ENCODE measurements around the gene C10orf67. TPM values are rescaled to one million over a fixed set of nuclear protein-coding genes. Genes with fewer than 3 reads are reported as not detected.
"Not testable (repeated sequence)": the region's sequence is repeated elsewhere in the genome, so short reads cannot be mapped to it uniquely, and the experiment has no call there.

The C10orf67 gene
- total RNA-seq (0.05 TPM), polyA plus RNA-seq (0.16 TPM)
- long read RNA-seq, donor 1: 0 reads
- long read RNA-seq, donor 2: 0 reads
- long read RNA-seq, donor 3: 0 reads
- long read RNA-seq, donor 4: 0 reads
- long read RNA-seq, donor 5: 0 reads
- long read RNA-seq, donor 6: 0 reads
- long read RNA-seq, donor 7: 0 reads
- long read RNA-seq, donor 8: 0 reads
- long read RNA-seq, donor 9: 0 reads
- long read RNA-seq, donor 10: 0 reads

- DNase-seq (ENCODE audit: low read depth in 6 of 9, low spot score in 9 of 9): no peak
- Histone ChIP-seq H3K36me3 (ENCODE audit: control insufficient read depth in 2 of 2, insufficient read depth in 2 of 2, low read length in 1 of 2) (no peaks in the 10 kb centered on the region), H3K4me3 (ENCODE audit: low read length in 2 of 2) (peak within 1 kb of the TSS; percentile 14 to 16), H3K27me3 (ENCODE audit: control insufficient read depth in 2 of 2, insufficient read depth in 1 of 2, low read length in 1 of 2) (peaks cover 15 to 43% of the 10 kb centered on the region in 2 donors), H3K9me3 (ENCODE audit: control insufficient read depth in 2 of 2, insufficient read depth in 1 of 2, low read length in 1 of 2) (no peaks in the 10 kb centered on the region), H3K27ac (ENCODE audit: low read depth in 1 of 2, low read length in 1 of 2) (no peak within 1 kb of the TSS), H3K4me1 (ENCODE audit: control insufficient read depth in 2 of 2, insufficient read depth in 2 of 2, low read length in 2 of 2) (peaks cover 0 to 3% of the 10 kb centered on the region in 2 donors)
- WGBS: 4% methylated on average over 31 of the region's 31 CpGs
Measured at GRCh38 chr10:23344241-23344841, at the start of gene C10orf67. Gene C10orf67, minus strand, starts transcription at chr10:23344797. Its CDS starts 23 bp downstream, at chr10:23344774.

DNA sequence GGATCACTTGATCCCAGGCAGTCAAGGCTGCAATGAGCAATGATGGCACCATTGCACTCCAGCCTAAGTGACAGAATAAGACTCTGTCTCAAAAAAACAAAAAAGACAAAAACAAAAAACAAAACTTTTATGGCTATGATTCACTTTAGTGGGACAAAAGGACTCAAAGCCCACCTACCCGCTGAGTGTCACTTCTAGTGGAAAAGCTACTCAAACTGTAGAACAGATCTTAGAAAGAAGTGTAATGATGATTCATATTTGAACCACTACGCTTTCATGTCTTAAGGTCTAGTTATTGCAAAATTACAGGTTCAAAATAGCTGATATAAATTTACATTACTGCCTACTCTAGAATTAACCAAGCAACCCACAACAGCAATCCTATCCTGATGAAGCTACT is 47.2 kb upstream of the C10orf67 start:
- Histone ChIP-seq H3K4me3 (ENCODE audit: low read length in 2 of 2) (no peak overlapping the region), H3K27ac (ENCODE audit: low read depth in 1 of 2, low read length in 1 of 2) (no peak overlapping the region), H3K36me3 (ENCODE audit: control insufficient read depth in 2 of 2, insufficient read depth in 2 of 2, low read length in 1 of 2) (no peaks in the 10 kb centered on the region), H3K27me3 (ENCODE audit: control insufficient read depth in 2 of 2, insufficient read depth in 1 of 2, low read length in 1 of 2) (no peaks in the 10 kb centered on the region), H3K4me1 (ENCODE audit: control insufficient read depth in 2 of 2, insufficient read depth in 2 of 2, low read length in 2 of 2) (no peaks in the 10 kb centered on the region), H3K9me3 (ENCODE audit: control insufficient read depth in 2 of 2, insufficient read depth in 1 of 2, low read length in 1 of 2) (no peaks in the 10 kb centered on the region)
- 94% methylated on average over 2 of the region's 2 CpGs for WGBS
- no peak for DNase-seq (ENCODE audit: low read depth in 6 of 9, low spot score in 9 of 9)

GRCh38 chr10:23390809-23391208 is 46.2 kb upstream of the C10orf67 start:
- no peaks in the 10 kb centered on the region for H3K4me1 ChIP-seq (ENCODE audit: control insufficient read depth in 2 of 2, insufficient read depth in 2 of 2, low read length in 2 of 2)
- no peaks in the 10 kb centered on the region for H3K27me3 ChIP-seq (ENCODE audit: control insufficient read depth in 2 of 2, insufficient read depth in 1 of 2, low read length in 1 of 2)
- no peaks in the 10 kb centered on the region for H3K36me3 ChIP-seq (ENCODE audit: control insufficient read depth in 2 of 2, insufficient read depth in 2 of 2, low read length in 1 of 2)
- 95% methylated on average over 4 of the region's 4 CpGs for WGBS
- H3K9me3 ChIP-seq (ENCODE audit: control insufficient read depth in 2 of 2, insufficient read depth in 1 of 2, low read length in 1 of 2): no peaks in the 10 kb centered on the region
- no peak overlapping the region for H3K4me3 ChIP-seq (ENCODE audit: low read length in 2 of 2)
- no peak for DNase-seq (ENCODE audit: low read depth in 6 of 9, low spot score in 9 of 9)
- no peak overlapping the region for H3K27ac ChIP-seq (ENCODE audit: low read depth in 1 of 2, low read length in 1 of 2)

DNA sequence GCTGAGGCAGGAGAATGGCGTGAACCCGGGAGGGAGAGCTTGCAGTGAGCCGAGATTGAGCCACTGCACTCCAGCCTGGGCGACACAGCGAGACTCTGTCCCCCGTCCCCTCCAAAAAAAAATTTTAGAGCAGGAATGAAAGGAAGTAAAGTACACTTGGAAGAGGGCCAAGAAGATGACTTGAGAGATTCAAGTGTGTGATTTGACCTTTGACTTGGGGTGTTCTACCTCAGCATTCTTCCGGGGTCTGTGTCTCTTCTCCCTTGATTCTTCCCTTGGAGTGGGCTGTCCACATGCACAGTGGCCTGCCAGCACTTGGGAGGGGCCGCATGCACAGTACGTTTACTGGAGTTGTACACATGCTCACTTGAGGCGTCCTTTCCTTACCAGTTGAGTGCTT is 45.8 kb upstream of the C10orf67 start:
- not testable (repeated sequence) for H3K4me1 ChIP-seq (ENCODE audit: control insufficient read depth in 2 of 2, insufficient read depth in 2 of 2, low read length in 2 of 2)
- WGBS: 92% methylated on average over 10 of the region's 10 CpGs

GRCh38 chr10:23387516-23387915 is 42.9 kb upstream of the C10orf67 start:
- H3K4me3 ChIP-seq (ENCODE audit: low read length in 2 of 2); H3K4me1 ChIP-seq (ENCODE audit: control insufficient read depth in 2 of 2, insufficient read depth in 2 of 2, low read length in 2 of 2); H3K27me3 ChIP-seq (ENCODE audit: control insufficient read depth in 2 of 2, insufficient read depth in 1 of 2, low read length in 1 of 2); H3K9me3 ChIP-seq (ENCODE audit: control insufficient read depth in 2 of 2, insufficient read depth in 1 of 2, low read length in 1 of 2); H3K27ac ChIP-seq (ENCODE audit: low read depth in 1 of 2, low read length in 1 of 2); H3K36me3 ChIP-seq (ENCODE audit: control insufficient read depth in 2 of 2, insufficient read depth in 2 of 2, low read length in 1 of 2); DNase-seq (ENCODE audit: low read depth in 6 of 9, low spot score in 9 of 9): not testable (repeated sequence)
- WGBS: 94% methylated on average over 3 of the region's 3 CpGs

More for the DNA sequence above, 45.8 kb upstream of the C10orf67 start:
- not testable (repeated sequence) for H3K27ac ChIP-seq (ENCODE audit: low read depth in 1 of 2, low read length in 1 of 2); H3K4me3 ChIP-seq (ENCODE audit: low read length in 2 of 2); H3K36me3 ChIP-seq (ENCODE audit: control insufficient read depth in 2 of 2, insufficient read depth in 2 of 2, low read length in 1 of 2); H3K27me3 ChIP-seq (ENCODE audit: control insufficient read depth in 2 of 2, insufficient read depth in 1 of 2, low read length in 1 of 2); DNase-seq (ENCODE audit: low read depth in 6 of 9, low spot score in 9 of 9); H3K9me3 ChIP-seq (ENCODE audit: control insufficient read depth in 2 of 2, insufficient read depth in 1 of 2, low read length in 1 of 2)

DNA sequence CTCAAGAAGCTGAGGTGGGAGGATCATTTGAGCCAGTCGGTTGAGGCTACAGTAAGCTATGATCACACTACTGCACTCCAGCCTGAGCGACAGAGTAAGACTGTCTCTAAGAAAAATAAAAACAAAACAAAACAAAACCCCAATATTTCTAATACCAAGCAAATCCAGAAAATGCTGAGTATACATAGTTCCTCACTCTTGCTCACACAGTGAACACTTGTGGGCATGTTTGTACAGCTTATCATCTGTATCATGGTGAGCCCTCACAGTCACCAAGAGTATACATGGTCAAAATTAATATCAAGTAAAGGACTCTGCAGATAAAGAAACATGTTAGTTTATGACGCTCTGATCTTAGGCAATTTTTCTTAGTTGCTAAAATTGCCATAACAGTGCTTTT is 41.5 kb upstream of the C10orf67 start:
- Histone ChIP-seq H3K4me1 (ENCODE audit: control insufficient read depth in 2 of 2, insufficient read depth in 2 of 2, low read length in 2 of 2) (no peaks in the 10 kb centered on the region), H3K9me3 (ENCODE audit: control insufficient read depth in 2 of 2, insufficient read depth in 1 of 2, low read length in 1 of 2) (no peaks in the 10 kb centered on the region), H3K27ac (ENCODE audit: low read depth in 1 of 2, low read length in 1 of 2) (no peak overlapping the region), H3K4me3 (ENCODE audit: low read length in 2 of 2) (no peak overlapping the region), H3K27me3 (ENCODE audit: control insufficient read depth in 2 of 2, insufficient read depth in 1 of 2, low read length in 1 of 2) (no peaks in the 10 kb centered on the region), H3K36me3 (ENCODE audit: control insufficient read depth in 2 of 2, insufficient read depth in 2 of 2, low read length in 1 of 2) (no peaks in the 10 kb centered on the region)
- no peak for DNase-seq (ENCODE audit: low read depth in 6 of 9, low spot score in 9 of 9)
- 95% methylated on average over 3 of the region's 3 CpGs for WGBS

GRCh38 chr10:23384364-23384763 is 39.8 kb upstream of the C10orf67 start:
- H3K4me3 ChIP-seq (ENCODE audit: low read length in 2 of 2): no peak overlapping the region
- no peak overlapping the region for H3K27ac ChIP-seq (ENCODE audit: low read depth in 1 of 2, low read length in 1 of 2)
- H3K9me3 ChIP-seq (ENCODE audit: control insufficient read depth in 2 of 2, insufficient read depth in 1 of 2, low read length in 1 of 2): no peaks in the 10 kb centered on the region
- H3K36me3 ChIP-seq (ENCODE audit: control insufficient read depth in 2 of 2, insufficient read depth in 2 of 2, low read length in 1 of 2): no peaks in the 10 kb centered on the region
- no peaks in the 10 kb centered on the region for H3K27me3 ChIP-seq (ENCODE audit: control insufficient read depth in 2 of 2, insufficient read depth in 1 of 2, low read length in 1 of 2)
- WGBS: 96% methylated on average over 1 of the region's 1 CpG
- H3K4me1 ChIP-seq (ENCODE audit: control insufficient read depth in 2 of 2, insufficient read depth in 2 of 2, low read length in 2 of 2): no peaks in the 10 kb centered on the region
- no peak for DNase-seq (ENCODE audit: low read depth in 6 of 9, low spot score in 9 of 9)

- Histone ChIP-seq H3K4me1 (ENCODE audit: control insufficient read depth in 2 of 2, insufficient read depth in 2 of 2, low read length in 2 of 2) (no peaks in the 10 kb centered on the region), H3K27ac (ENCODE audit: low read depth in 1 of 2, low read length in 1 of 2) (no peak overlapping the region), H3K36me3 (ENCODE audit: control insufficient read depth in 2 of 2, insufficient read depth in 2 of 2, low read length in 1 of 2) (no peaks in the 10 kb centered on the region), H3K4me3 (ENCODE audit: low read length in 2 of 2) (no peak overlapping the region), H3K27me3 (ENCODE audit: control insufficient read depth in 2 of 2, insufficient read depth in 1 of 2, low read length in 1 of 2) (no peaks in the 10 kb centered on the region), H3K9me3 (ENCODE audit: control insufficient read depth in 2 of 2, insufficient read depth in 1 of 2, low read length in 1 of 2) (no peaks in the 10 kb centered on the region)
- WGBS: 92% methylated on average over 2 of the region's 2 CpGs
- DNase-seq (ENCODE audit: low read depth in 6 of 9, low spot score in 9 of 9): no peak
Measured at GRCh38 chr10:23383637-23384036, 39.0 kb upstream of the C10orf67 start.

GRCh38 chr10:23381298-23382040 is 36.9 kb upstream of the C10orf67 start:
- Histone ChIP-seq H3K4me3 (ENCODE audit: low read length in 2 of 2) (no peak overlapping the region), H3K4me1 (ENCODE audit: control insufficient read depth in 2 of 2, insufficient read depth in 2 of 2, low read length in 2 of 2) (no peaks in the 10 kb centered on the region), H3K27me3 (ENCODE audit: control insufficient read depth in 2 of 2, insufficient read depth in 1 of 2, low read length in 1 of 2) (no peaks in the 10 kb centered on the region), H3K9me3 (ENCODE audit: control insufficient read depth in 2 of 2, insufficient read depth in 1 of 2, low read length in 1 of 2) (no peaks in the 10 kb centered on the region), H3K27ac (ENCODE audit: low read depth in 1 of 2, low read length in 1 of 2) (no peak overlapping the region), H3K36me3 (ENCODE audit: control insufficient read depth in 2 of 2, insufficient read depth in 2 of 2, low read length in 1 of 2) (no peaks in the 10 kb centered on the region)
- no peak for DNase-seq (ENCODE audit: low read depth in 6 of 9, low spot score in 9 of 9)
- 87% methylated on average over 3 of the region's 3 CpGs for WGBS
